ENCODE measurements around the gene C1QTNF9B.

DNA sequence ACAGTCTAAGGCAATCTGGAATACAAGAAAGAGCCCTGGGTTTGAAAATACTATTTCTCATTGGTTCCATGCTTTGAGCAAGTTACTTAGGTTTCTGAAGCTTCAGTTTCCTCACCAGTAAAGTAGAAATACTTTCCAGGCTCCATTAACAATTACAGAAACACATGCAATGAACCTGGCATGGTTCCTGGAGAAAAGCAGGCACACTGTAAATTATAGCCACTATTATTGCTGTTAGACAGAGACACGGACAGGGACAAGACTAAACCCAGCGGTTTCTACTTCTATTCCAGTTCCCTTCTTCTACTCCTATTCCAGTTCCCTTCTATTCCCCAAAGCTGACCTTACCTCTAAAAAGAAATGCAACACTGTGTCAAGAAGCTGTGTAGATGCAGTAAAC is 49.3 kb downstream of the C1QTNF9B start:
- TF ChIP-seq GATA2 (IDR thresholded peaks at IDR 0.05; ENCODE audit: low read depth, low read length) (no peak), GATA3 (IDR thresholded peaks at IDR 0.05; ENCODE audit: low read depth, low read length) (no peak)
